Progenitor cell of endocrine pancreas (in vitro differentiated cells): Measurements from ENCODE around the gene ARHGAP26. TPM values are rescaled to one million over a fixed set of nuclear protein-coding genes. Genes with fewer than 3 reads are reported as not detected.

ENCODE experiments used
- DNase-seq: peaks from one replicate; pipeline ENCODE4 v3.0.0; 2021; ENCODE audit warnings: low spot score; ENCODE audit not compliant: unreplicated experiment
- H3K27ac Mint-ChIP-seq: 2 replicates; pipeline ENCODE4 v1.8.0; 2021; ENCODE audit warnings: mild to moderate bottlenecking, moderate library complexity, mixed read lengths
- H3K27me3 Mint-ChIP-seq: 2 replicates; pipeline ENCODE4 v1.8.0; 2021; ENCODE audit warnings: mixed read lengths
- H3K36me3 Mint-ChIP-seq: 2 replicates; pipeline ENCODE4 v1.8.0; 2022; ENCODE audit warnings: mixed read lengths; ENCODE audit not compliant: insufficient read depth
- H3K4me1 Mint-ChIP-seq: 2 replicates; pipeline ENCODE4 v1.8.0; 2021; ENCODE audit warnings: low read depth, mixed read lengths
- H3K4me3 Mint-ChIP-seq: 2 replicates; pipeline ENCODE4 v1.8.0; 2021; ENCODE audit warnings: low read depth, mild to moderate bottlenecking, moderate library complexity, mixed read lengths
- H3K9me3 Mint-ChIP-seq: 2 replicates; pipeline ENCODE4 v1.8.0; 2021; ENCODE audit warnings: low read depth, mixed read lengths
- CTCF ChIP-seq: fragments of 200-600 bp; sonication (generic); IDR thresholded peaks from one replicate; pipeline ENCODE4 v1.5.0; 2021; ENCODE audit warnings: antibody characterized with exemption, mild to moderate bottlenecking; ENCODE audit not compliant: unreplicated experiment
- total RNA-seq: library from RNA; stranded (reverse); gene quantifications from 2 replicates; pipeline ENCODE4 v1.2.1, GENCODE V29; 2021

Gene ARHGAP26
- total RNA-seq, 1 donor from 2014 or later: 21.3 TPM

- peaks cover 22% of the 10 kb centered on the region for H3K4me1 Mint-ChIP-seq
- H3K27me3 Mint-ChIP-seq: no peaks in the 10 kb centered on the region
- no peaks in the 10 kb centered on the region for H3K9me3 Mint-ChIP-seq
- no peak overlapping the region for H3K4me3 Mint-ChIP-seq
- H3K27ac Mint-ChIP-seq: no peak overlapping the region
- TF ChIP-seq CTCF: no peak
- DNase-seq: no peak
- no peaks in the 10 kb centered on the region for H3K36me3 Mint-ChIP-seq
These were observed 54.2 kb downstream of the ARHGAP26 start for GRCh38 chr5:142824391-142824790.

- no peak for TF ChIP-seq CTCF
- Mint-ChIP-seq H3K36me3 (no peaks in the 10 kb centered on the region), H3K9me3 (no peaks in the 10 kb centered on the region), H3K27ac (no peak overlapping the region), H3K4me1 (peaks cover 19% of the 10 kb centered on the region), H3K27me3 (no peaks in the 10 kb centered on the region), H3K4me3 (no peak overlapping the region)
- DNase-seq: no peak
These were observed 55.4 kb downstream of the ARHGAP26 start for GRCh38 chr5:142825378-142826089.

- H3K27ac Mint-ChIP-seq: no peak overlapping the region
- H3K4me3 Mint-ChIP-seq: no peak overlapping the region
- no peak for TF ChIP-seq CTCF
- H3K4me1 Mint-ChIP-seq: peaks cover 19% of the 10 kb centered on the region
- no peaks in the 10 kb centered on the region for H3K9me3 Mint-ChIP-seq
- H3K36me3 Mint-ChIP-seq: no peaks in the 10 kb centered on the region
- no peaks in the 10 kb centered on the region for H3K27me3 Mint-ChIP-seq
- DNase-seq: no peak
These were observed 55.9 kb downstream of the ARHGAP26 start for GRCh38 chr5:142826093-142826492.

GRCh38 chr5:142826741-142827492 lies 56.7 kb downstream of the ARHGAP26 start:
- Mint-ChIP-seq H3K4me1 (peaks cover 21% of the 10 kb centered on the region), H3K9me3 (no peaks in the 10 kb centered on the region), H3K27ac (no peak overlapping the region), H3K27me3 (no peaks in the 10 kb centered on the region), H3K36me3 (no peaks in the 10 kb centered on the region), H3K4me3 (no peak overlapping the region)
- no peak for DNase-seq
- no peak for TF ChIP-seq CTCF

GRCh38 chr5:142827934-142828576 lies 57.9 kb downstream of the ARHGAP26 start:
- H3K27ac Mint-ChIP-seq: no peak overlapping the region
- no peak for DNase-seq
- no peak for TF ChIP-seq CTCF
- H3K4me1 Mint-ChIP-seq: peaks cover 20% of the 10 kb centered on the region
- H3K36me3 Mint-ChIP-seq: no peaks in the 10 kb centered on the region
- H3K9me3 Mint-ChIP-seq: no peaks in the 10 kb centered on the region
- H3K4me3 Mint-ChIP-seq: no peak overlapping the region
- H3K27me3 Mint-ChIP-seq: no peaks in the 10 kb centered on the region
